GM12878 (cell line): ENCODE data around the gene SFXN2. TPM values are rescaled to one million over a fixed set of nuclear protein-coding genes. Genes with fewer than 3 reads are reported as not detected.

Experiments used
- ATAC-seq: fragments of 200-7000 bp; cut with Tn5 transposase; 3 replicates; pipeline ENCODE4 v1.9.1; 2020; ENCODE audit warnings: mild to moderate bottlenecking, moderate library complexity
- BruUV-seq: library from RNA; stranded (reverse); fragments of 400-500 nt; replicated peaks from 2 replicates; lab custom pipeline; 2021; lab: Mats Ljungman, UMichigan
- CTCF ChIA-PET: fragments of 300-600 bp; sonication (Branson Sonifier 250); formaldehyde crosslinking; extraction: SDS; loops from one replicate; lab custom pipeline; 2021; ENCODE audit warnings: inconsistent platforms; lab: Yijun Ruan, JAX
- POLR2A ChIA-PET: fragments of 350-600 bp; formaldehyde crosslinking; extraction: SDS; loops from one replicate; lab custom pipeline; 2021; ENCODE audit warnings: inconsistent platforms; lab: Charles Lee
- RAD21 ChIA-PET: fragments of 300-600 bp; sonication (Branson Sonifier 250); formaldehyde crosslinking; loops from one replicate; lab custom pipeline; 2023; ENCODE audit warnings: antibody characterized with exemption; ENCODE audit not compliant: unreplicated experiment; lab: Charles Lee
- SMC1A ChIA-PET: fragments of 300-600 bp; sonication (Branson Sonifier 250); formaldehyde crosslinking; loops from one replicate; lab custom pipeline; 2023; ENCODE audit not compliant: unreplicated experiment, uncharacterized antibody; lab: Charles Lee
- DNase-seq: peaks from one replicate; pipeline ENCODE4 v3.0.0-alpha.2; 2011; ENCODE audit warnings: low read depth, low spot score
- FAIRE-seq: peaks from 3 replicates; lab custom pipeline; 2011; peaks lifted over from hg19 to GRCh38; lab: Jason Lieb, UNC
- H2AFZ ChIP-seq: 2 replicates; pipeline ENCODE4 v1.6.0; 2011; ENCODE audit warnings: low read depth, low read length, control low read depth; ENCODE audit not compliant: control insufficient read depth
- H3K27ac ChIP-seq: 2 replicates; pipeline ENCODE4 v1.5.1; 2011; ENCODE audit warnings: control low read depth; ENCODE audit not compliant: control insufficient read depth, insufficient read depth
- H3K27me3 ChIP-seq, 2 experiments: replicated peaks in 1 of 2; 2 replicates each; pipeline versions ENCODE4 v1.6.0 to v1.6.1; 2011; ENCODE audit warnings: low read length in 1 of 2; ENCODE audit not compliant: control insufficient read depth in 2 of 2, insufficient read depth in 2 of 2
- H3K36me3 ChIP-seq, 2 experiments: 2 replicates each; pipeline ENCODE4 v1.5.1; 2011; ENCODE audit warnings: low read length in 1 of 2; ENCODE audit not compliant: control insufficient read depth in 2 of 2, insufficient read depth in 2 of 2
- H3K4me1 ChIP-seq: 2 replicates; pipeline ENCODE4 v1.6.1; 2011; ENCODE audit warnings: mild to moderate bottlenecking, low read length, moderate library complexity, mixed read lengths; ENCODE audit not compliant: control insufficient read depth, insufficient read depth
- H3K4me2 ChIP-seq: 2 replicates; pipeline ENCODE4 v1.6.0; 2011; ENCODE audit warnings: control low read depth; ENCODE audit not compliant: control insufficient read depth, insufficient read depth
- H3K4me3 ChIP-seq: fragments of 200-600 bp; sonication (generic); 2 replicates; pipeline ENCODE4 v1.5.1; 2016
- H3K79me2 ChIP-seq: 2 replicates; pipeline ENCODE4 v1.6.0; 2011; ENCODE audit warnings: low read length; ENCODE audit not compliant: control insufficient read depth, insufficient read depth
- H3K9ac ChIP-seq: 2 replicates; pipeline ENCODE4 v1.8.0; 2011; ENCODE audit warnings: low read length, control low read depth, mixed read lengths; ENCODE audit not compliant: control insufficient read depth, insufficient read depth
- H3K9me3 ChIP-seq: replicated peaks from 3 replicates; pipeline ENCODE4 v1.5.1; 2011; ENCODE audit warnings: mild to moderate bottlenecking, low read length; ENCODE audit not compliant: control insufficient read depth, insufficient read depth
- H4K20me1 ChIP-seq: 2 replicates; pipeline ENCODE4 v1.6.0; 2011; ENCODE audit not compliant: control insufficient read depth, insufficient read depth
- BCL3 ChIP-seq: IDR thresholded peaks from 2 replicates; pipeline ENCODE4 v1.6.1; 2011; ENCODE audit warnings: borderline replicate concordance, low read depth, mild to moderate bottlenecking, moderate library complexity, low read length; ENCODE audit not compliant: insufficient read depth, poor library complexity, severe bottlenecking
- BCLAF1 ChIP-seq: fragments of 450-650 bp; IDR thresholded peaks from 2 replicates; pipeline ENCODE4 v1.6.1; 2017; ENCODE audit warnings: antibody characterized with exemption, mild to moderate bottlenecking, moderate library complexity
- CREB1 ChIP-seq: IDR thresholded peaks from 2 replicates; pipeline ENCODE4 v1.6.1; 2012; ENCODE audit warnings: low read depth, mild to moderate bottlenecking, inconsistent platforms
- EZH2 ChIP-seq: IDR thresholded peaks from 2 replicates; pipeline ENCODE4 v1.6.1; 2012; ENCODE audit warnings: low read depth, mild to moderate bottlenecking, control low read depth, inconsistent platforms, low read length, borderline replicate concordance; ENCODE audit not compliant: control insufficient read depth
- NRF1 ChIP-seq: conservative IDR thresholded peaks from 2 replicates; pipeline ENCODE4 v1.6.1; 2011; ENCODE audit warnings: mild to moderate bottlenecking, low read depth, low read length, improper control_type of control experiment
- SMC3 ChIP-seq: IDR thresholded peaks from 2 replicates; pipeline ENCODE4 v1.6.1; 2011; ENCODE audit warnings: low read length, improper control_type of control experiment, borderline replicate concordance
- USF2 ChIP-seq: IDR thresholded peaks from 2 replicates; pipeline ENCODE4 v1.6.1; 2011; ENCODE audit warnings: low read depth, low read length, improper control_type of control experiment, borderline replicate concordance
- YY1 ChIP-seq: IDR thresholded peaks from 2 replicates; pipeline ENCODE4 v1.6.1; 2011; ENCODE audit warnings: low read depth, mild to moderate bottlenecking, low read length
- ZBTB40 ChIP-seq: fragments of 450-650 bp; IDR thresholded peaks from 2 replicates; pipeline ENCODE4 v1.6.1; 2016; ENCODE audit warnings: mild to moderate bottlenecking, moderate library complexity, borderline replicate concordance
- WGBS: methylation state at CpG from one replicate; pipeline ENCODE4 v1.1.6; 2016; ENCODE audit warnings: low lambda C conversion rate; ENCODE audit not compliant: insufficient replicate concordance, insufficient coverage; ENCODE audit errors: missing lambda C conversion rate; 5-methylcytosine and 5-hydroxymethylcytosine counted together
- in situ Hi-C: fragments of 300-500 bp; cut with MboI; formaldehyde crosslinking; loops from 9 replicates; pipeline ENCODE4 v1.14.3; 2018; ENCODE audit warnings: mixed read lengths
- intact Hi-C: fragments of 100-400 bp; cut with micrococcal nuclease; formaldehyde crosslinking; loops from one replicate; pipeline ENCODE4 v1.14.2; 2022; ENCODE audit not compliant: unreplicated experiment
- polyA plus RNA-seq, 11 experiments: library from polyadenylated mRNA; depleted of rRNA in 4 of 11; unstranded in 6 of 11; stranded (reverse) in 5 of 11; fragments of >200 nt; fragmentation: Nextera tagmentation in 4 of 11; fragmentation: Illumina TruSeq in 1 of 11; extraction: Ambion mirVana in 4 of 11; extraction: Trizol in 1 of 11; gene quantifications; 1 replicate in 1 of 11; 2 replicates in 10 of 11; pipeline versions ENCODE4 v1.2.1 to v1.2.3, GENCODE V29; 2011 to 2016; ENCODE audit warnings: inconsistent platforms in 2 of 11, missing spikeins in 2 of 11, low read depth in 1 of 11
- total RNA-seq, 4 experiments: library from RNA; depleted of rRNA in 3 of 4; stranded (reverse); fragments of >200 nt in 3 of 4; fragmentation: Illumina TruSeq in 1 of 4; extraction: Trizol in 1 of 4; gene quantifications; 2 replicates each; pipeline versions ENCODE4 v1.2.1 to v1.2.3, GENCODE V29; 2013 to 2021

Gene SFXN2
- total and polyA plus RNA-seq, 10 of the 15 experiments (the other 5 are each of a cell fraction or from before 2014, with no cell fraction given), result 8.8 to 22.5 (median 18.5) TPM

GRCh38 chr10:102704915-102705314 lies 9.5 kb upstream of the SFXN2 start:
- Histone ChIP-seq H4K20me1 (no peaks in the 10 kb centered on the region), H3K9ac (no peak overlapping the region), H3K4me3 (no peak overlapping the region), H3K79me2 (peaks cover 14% of the 10 kb centered on the region), H3K36me3 (peaks cover 0 to 2% of the 10 kb centered on the region in 2 experiments; a peak in 3 of 4 replicates), H3K9me3 (no peaks in the 10 kb centered on the region), H2AFZ (no peak overlapping the region), H3K4me1 (peaks cover 6% of the 10 kb centered on the region), H3K4me2 (no peak overlapping the region; the same call in 1 of the 2 replicates), H3K27me3 (no peaks in the 10 kb centered on the region), H3K27ac (no peak overlapping the region)
- SMC1A ChIA-PET, result interaction anchor here (1.1 to 1.5 kb wide), 2 partner anchors 30 to 53 kb away, joined by 3 to 5 read pairs; no protein-coding TSS in a partner anchor
- CTCF ChIA-PET, result interaction anchor here (0.5 to 0.6 kb wide), 2 partner anchors 31 to 70 kb away, joined by 3 to 4 read pairs; no protein-coding TSS in a partner anchor
- no TSS peak for BruUV-seq
- RAD21 ChIA-PET, result no interaction called here
- DNase-seq (no peak), ATAC-seq (no peak), FAIRE-seq (no peak)
- in situ Hi-C loops (no loop called here), intact Hi-C loops (no loop called here)
- 83% methylated on average over 6 of the region's 6 CpGs for WGBS
- POLR2A ChIA-PET, result interaction anchor here (0.6 to 1.4 kb wide), 5 partner anchors 9 to 97 kb away, joined by 3 to 5 read pairs (median 3); partner anchors contain the start of gene ARL3
- TF ChIP-seq CREB1 (no peak), BCL3 (no peak), SMC3 (no peak), ZBTB40 (no peak), BCLAF1 (no peak), USF2 (no peak), NRF1 (no peak), YY1 (no peak), EZH2 (no peak)
